A673 (cell line): Measurements from ENCODE around the gene AATK. TPM values are rescaled to one million over a fixed set of nuclear protein-coding genes. Genes with fewer than 3 reads are reported as not detected.
"Not testable (repeated sequence)": the region's sequence is repeated elsewhere in the genome, so short reads cannot be mapped to it uniquely, and the experiment has no call there.

ENCODE experiments used
- BruUV-seq: library from RNA; stranded (reverse); fragments of 400-500 nt; replicated peaks from 2 replicates; lab custom pipeline; 2021; lab: Mats Ljungman, UMichigan
- CTCF ChIA-PET: fragments of 300-600 bp; sonication (Branson Sonifier 250); formaldehyde crosslinking; loops from one replicate; lab custom pipeline; 2022; ENCODE audit warnings: antibody characterized with exemption; lab: Charles Lee
- POLR2A ChIA-PET: fragments of 300-600 bp; sonication (Branson Sonifier 250); formaldehyde crosslinking; loops from one replicate; lab custom pipeline; 2022; ENCODE audit warnings: antibody characterized with exemption; ENCODE audit not compliant: low non-redundant PET; lab: Charles Lee
- DNase-seq: peaks from one replicate; pipeline ENCODE4 v3.0.0-alpha.2; 2015; ENCODE audit warnings: low spot score
- H3K27ac ChIP-seq: fragments of 200-600 bp; sonication (generic); 2 replicates; pipeline ENCODE4 v1.5.1; 2016; ENCODE audit warnings: mixed run types, low read depth, mild to moderate bottlenecking, mixed read lengths, antibody characterized with exemption, low read length; ENCODE audit not compliant: poor library complexity, severe bottlenecking
- H3K27me3 ChIP-seq: fragments of 200-600 bp; sonication (generic); replicated peaks from 2 replicates; pipeline ENCODE4 v1.6.1; 2017; ENCODE audit warnings: mixed run types, low read depth, mild to moderate bottlenecking, mixed read lengths, antibody characterized with exemption, low read length; ENCODE audit not compliant: insufficient read depth, poor library complexity
- H3K36me3 ChIP-seq: fragments of 200-600 bp; sonication (generic); 2 replicates; pipeline ENCODE4 v1.6.1; 2016; ENCODE audit warnings: mixed run types, mild to moderate bottlenecking, mixed read lengths, antibody characterized with exemption, low read length; ENCODE audit not compliant: insufficient read depth, poor library complexity, severe bottlenecking
- H3K4me1 ChIP-seq: fragments of 200-600 bp; sonication (generic); 2 replicates; pipeline ENCODE4 v1.6.1; 2017; ENCODE audit warnings: mixed run types, mild to moderate bottlenecking, mixed read lengths, antibody characterized with exemption, low read length; ENCODE audit not compliant: insufficient read depth, poor library complexity, severe bottlenecking
- H3K4me3 ChIP-seq: fragments of 200-600 bp; sonication (generic); 2 replicates; pipeline ENCODE4 v1.5.1; 2016; ENCODE audit warnings: low read depth, mixed run types, mild to moderate bottlenecking, mixed read lengths, low read length; ENCODE audit not compliant: poor library complexity, severe bottlenecking
- H3K9me3 ChIP-seq: fragments of 200-600 bp; sonication (generic); 2 replicates; pipeline ENCODE4 v1.6.1; 2016; ENCODE audit warnings: mixed run types, low read depth, mild to moderate bottlenecking, mixed read lengths, antibody characterized with exemption, low read length; ENCODE audit not compliant: poor library complexity, severe bottlenecking
- EZH2 ChIP-seq: fragments of 200-600 bp; sonication (generic); IDR thresholded peaks from 2 replicates; pipeline ENCODE4 v1.6.1; 2017; ENCODE audit warnings: borderline replicate concordance, low read depth, mild to moderate bottlenecking, mixed read lengths, antibody characterized with exemption, low read length; ENCODE audit not compliant: poor library complexity, severe bottlenecking
- intact Hi-C: fragments of 100-400 bp; cut with micrococcal nuclease; formaldehyde crosslinking; loops from one replicate; pipeline ENCODE4 v1.10.0; 2022; ENCODE audit not compliant: unreplicated experiment
- total RNA-seq: library from RNA; stranded (reverse); gene quantifications from 2 replicates; pipeline ENCODE4 v1.2.3, GENCODE V29; 2021
- TF ChIP-seq, protein P1 (sequence below): fragments of 300-800, 200-600 bp; sonication (generic); conservative IDR thresholded peaks from 2 replicates; pipeline ENCODE4 v1.5.1; 2017; ENCODE audit warnings: low read depth, mild to moderate bottlenecking, antibody characterized with exemption, low read length, moderate library complexity, mixed read lengths

AATK gene
- total RNA-seq, 1 experiment from 2014 or later = 0.90 TPM

GRCh38 chr17:81148571-81148970 lies 17.4 kb downstream of the AATK start:
- TF ChIP-seq, protein P1, sequence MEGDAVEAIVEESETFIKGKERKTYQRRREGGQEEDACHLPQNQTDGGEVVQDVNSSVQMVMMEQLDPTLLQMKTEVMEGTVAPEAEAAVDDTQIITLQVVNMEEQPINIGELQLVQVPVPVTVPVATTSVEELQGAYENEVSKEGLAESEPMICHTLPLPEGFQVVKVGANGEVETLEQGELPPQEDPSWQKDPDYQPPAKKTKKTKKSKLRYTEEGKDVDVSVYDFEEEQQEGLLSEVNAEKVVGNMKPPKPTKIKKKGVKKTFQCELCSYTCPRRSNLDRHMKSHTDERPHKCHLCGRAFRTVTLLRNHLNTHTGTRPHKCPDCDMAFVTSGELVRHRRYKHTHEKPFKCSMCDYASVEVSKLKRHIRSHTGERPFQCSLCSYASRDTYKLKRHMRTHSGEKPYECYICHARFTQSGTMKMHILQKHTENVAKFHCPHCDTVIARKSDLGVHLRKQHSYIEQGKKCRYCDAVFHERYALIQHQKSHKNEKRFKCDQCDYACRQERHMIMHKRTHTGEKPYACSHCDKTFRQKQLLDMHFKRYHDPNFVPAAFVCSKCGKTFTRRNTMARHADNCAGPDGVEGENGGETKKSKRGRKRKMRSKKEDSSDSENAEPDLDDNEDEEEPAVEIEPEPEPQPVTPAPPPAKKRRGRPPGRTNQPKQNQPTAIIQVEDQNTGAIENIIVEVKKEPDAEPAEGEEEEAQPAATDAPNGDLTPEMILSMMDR = no peak
- no peak for TF ChIP-seq EZH2
- Histone ChIP-seq H3K4me3 (no peak overlapping the region), H3K27me3 (no peaks in the 10 kb centered on the region), H3K4me1 (peaks cover 4% of the 10 kb centered on the region), H3K36me3 (no peaks in the 10 kb centered on the region), H3K27ac (no peak overlapping the region), H3K9me3 (no peaks in the 10 kb centered on the region)
- ChIA-PET CTCF (no interaction called here), POLR2A (interaction anchor here (0.6 kb wide), 1 partner anchor 48 kb away, joined by 3 read pairs; no protein-coding TSS in a partner anchor)
- BruUV-seq = no TSS peak
- intact Hi-C loops = no loop called here
- DNase-seq = no peak

- no peak for TF ChIP-seq EZH2
- TF ChIP-seq, protein P1 = no peak
- CTCF ChIA-PET = no interaction called here
- H3K27me3 ChIP-seq = no peaks in the 10 kb centered on the region
- H3K36me3 ChIP-seq = no peaks in the 10 kb centered on the region
- POLR2A ChIA-PET = interaction anchor here (0.6 kb wide), 1 partner anchor 49 kb away, joined by 3 read pairs; no protein-coding TSS in a partner anchor
- no peaks in the 10 kb centered on the region for H3K9me3 ChIP-seq
- intact Hi-C loops = no loop called here
- no TSS peak for BruUV-seq
- peaks cover 6% of the 10 kb centered on the region for H3K4me1 ChIP-seq
- H3K27ac ChIP-seq = no peak overlapping the region
- DNase-seq = no peak
- H3K4me3 ChIP-seq = no peak overlapping the region
Measured at GRCh38 chr17:81147701-81148100, 18.3 kb downstream of the AATK start.

DNA sequence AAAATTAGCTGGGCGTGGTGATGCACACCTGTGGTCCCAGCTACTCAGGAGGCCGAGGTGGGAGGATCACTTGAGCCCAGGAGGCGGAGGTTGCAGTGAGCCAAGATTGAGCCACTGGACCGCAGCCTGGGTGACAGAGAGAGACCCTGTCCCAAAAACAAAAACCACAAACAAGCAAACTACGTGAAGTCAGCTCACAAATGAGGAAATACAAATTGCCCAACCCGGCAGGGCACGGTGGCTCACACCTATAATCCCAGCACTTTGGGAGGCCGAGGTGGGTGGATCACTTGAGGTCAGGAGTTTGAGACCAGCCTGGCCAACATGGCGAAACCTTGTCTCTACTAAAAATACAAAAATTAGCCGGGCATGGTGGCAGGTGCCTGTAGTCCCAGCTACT lies 19.8 kb downstream of the AATK start:
- DNase-seq, H3K27me3 ChIP-seq, BruUV-seq, intact Hi-C loops, H3K27ac ChIP-seq, H3K36me3 ChIP-seq, H3K9me3 ChIP-seq, H3K4me3 ChIP-seq, POLR2A ChIA-PET: not testable (repeated sequence)
- peaks cover 11% of the 10 kb centered on the region for H3K4me1 ChIP-seq
- CTCF ChIA-PET = interaction anchor here (0.6 kb wide), 1 partner anchor 54 kb away, joined by 7 read pairs; no protein-coding TSS in a partner anchor

- POLR2A ChIA-PET = no interaction called here
- no peak for DNase-seq
- TF ChIP-seq, protein P1 = no peak
- TF ChIP-seq EZH2 = no peak
- BruUV-seq = no TSS peak
- H3K4me3 ChIP-seq = no peak overlapping the region
- intact Hi-C loops = no loop called here
- CTCF ChIA-PET = interaction anchor here (1.0 kb wide), 1 partner anchor 57 kb away, joined by 3 read pairs; no protein-coding TSS in a partner anchor
- H3K36me3 ChIP-seq = no peaks in the 10 kb centered on the region
- H3K4me1 ChIP-seq = peaks cover 11% of the 10 kb centered on the region
- H3K27ac ChIP-seq = no peak overlapping the region
- no peaks in the 10 kb centered on the region for H3K27me3 ChIP-seq
- H3K9me3 ChIP-seq = no peaks in the 10 kb centered on the region
Measured at GRCh38 chr17:81144423-81144781, 21.6 kb downstream of the AATK start.
